Sigmoid colon (tissue), 7 donors: ENCODE measurements around the gene DPF3. TPM values are rescaled to one million over a fixed set of nuclear protein-coding genes. Genes with fewer than 3 reads are reported as not detected.

ENCODE experiments used
- DNase-seq: peaks from one replicate; pipeline ENCODE4 v3.0.0-alpha.2; 2019
- H3K27ac ChIP-seq, 4 donors: fragments of 200-600 bp; sonication (generic); one replicate each; pipeline ENCODE4 v1.5.1; 2016 to 2019; ENCODE audit warnings: mild to moderate bottlenecking in 1 of 4
- H3K27me3 ChIP-seq, 3 donors: fragments of 200-600 bp; sonication (generic); one replicate each; pipeline ENCODE4 v1.5.1; 2019; ENCODE audit warnings: mild to moderate bottlenecking in 1 of 3
- H3K36me3 ChIP-seq, 4 donors: fragments of 200-600 bp; sonication (generic); one replicate each; pipeline ENCODE4 v1.5.1; 2016 to 2019
- H3K4me1 ChIP-seq, 4 donors: fragments of 200-600 bp; sonication (generic); one replicate each; pipeline ENCODE4 v1.5.1; 2017 to 2019
- H3K4me3 ChIP-seq, 4 donors: fragments of 200-600 bp; sonication (generic); one replicate each; pipeline ENCODE4 v1.5.1; 2017 to 2019; ENCODE audit warnings: mild to moderate bottlenecking in 2 of 4, moderate library complexity in 1 of 4
- H3K9me3 ChIP-seq, 4 donors: fragments of 200-600 bp in 3 of 4; sonication (generic) in 3 of 4; one replicate each; pipeline versions ENCODE4 v1.5.1 to v1.6.1; 2013 to 2019
- EP300 ChIP-seq, 4 donors: sonication (generic); formaldehyde crosslinking; IDR thresholded peaks; one replicate each; pipeline ENCODE4 v1.6.1; 2017; ENCODE audit warnings: antibody characterized with exemption in 4 of 4
- POLR2A ChIP-seq, 2 donors: fragments of 450-650 bp; IDR thresholded peaks; one replicate each; pipeline ENCODE4 v1.6.1; 2016; ENCODE audit warnings: antibody characterized with exemption in 2 of 2, mild to moderate bottlenecking in 2 of 2, moderate library complexity in 2 of 2
- POLR2AphosphoS5 ChIP-seq, 4 donors: sonication (generic); formaldehyde crosslinking; IDR thresholded peaks; one replicate each; pipeline ENCODE4 v1.6.1; 2017; ENCODE audit warnings: antibody characterized with exemption in 4 of 4
- WGBS, 2 donors: extraction: QIAGEN DNeasy Blood & Tissue Kit; methylation state at CpG; one replicate each; pipeline ENCODE4 v1.1.7; 2013; 5-methylcytosine and 5-hydroxymethylcytosine counted together
- intact Hi-C: fragments of 100-400 bp; cut with DNase I; formaldehyde crosslinking; loops from one replicate; pipeline ENCODE4 v1.15.1; 2023
- polyA plus RNA-seq, 3 donors: library from polyadenylated mRNA; stranded (reverse); fragments of 200-250 nt; gene quantifications; one replicate each; pipeline ENCODE4 v1.2.3, GENCODE V29; 2013
- total RNA-seq, 4 donors: library from RNA; depleted of rRNA; stranded (reverse); fragments of >200 nt; gene quantifications; one replicate each; pipeline ENCODE4 v1.1.0, GENCODE V29; 2016
- TF ChIP-seq, protein P1 (sequence below), 4 experiments: fragments of 450-650 bp in 3 of 4; fragments of 200-600 bp in 1 of 4; IDR thresholded peaks; one replicate each; pipeline ENCODE4 v1.5.1; 2016 to 2019; ENCODE audit warnings: antibody characterized with exemption in 4 of 4, mild to moderate bottlenecking in 3 of 4, moderate library complexity in 2 of 4
- donor health status: healthy with polysubstance abuse.
- donor health status: Bipolar disorder and iron deficiency.
- donor health status: healthy.

Gene DPF3
- total and polyA plus RNA-seq, 7 donors = 0.28 to 4.5 (median 2.3) TPM

GRCh38 chr14:72759670-72760069 is 134.2 kb downstream of the DPF3 start:
- intact Hi-C loops = no loop called here
- Histone ChIP-seq H3K36me3 (no peaks in the 10 kb centered on the region), H3K27me3 (no peaks in the 10 kb centered on the region), H3K27ac (no peak overlapping the region), H3K4me3 (no peak overlapping the region), H3K9me3 (peaks cover 0 to 16% (median 12%) of the 10 kb centered on the region in 4 donors), H3K4me1 (no peaks in the 10 kb centered on the region)
- no peak for DNase-seq
- TF ChIP-seq POLR2AphosphoS5 (IDR thresholded peaks at IDR 0.05) (no peak), EP300 (IDR thresholded peaks at IDR 0.05) (no peak), POLR2A (IDR thresholded peaks at IDR 0.05) (no peak)
- TF ChIP-seq, protein P1, sequence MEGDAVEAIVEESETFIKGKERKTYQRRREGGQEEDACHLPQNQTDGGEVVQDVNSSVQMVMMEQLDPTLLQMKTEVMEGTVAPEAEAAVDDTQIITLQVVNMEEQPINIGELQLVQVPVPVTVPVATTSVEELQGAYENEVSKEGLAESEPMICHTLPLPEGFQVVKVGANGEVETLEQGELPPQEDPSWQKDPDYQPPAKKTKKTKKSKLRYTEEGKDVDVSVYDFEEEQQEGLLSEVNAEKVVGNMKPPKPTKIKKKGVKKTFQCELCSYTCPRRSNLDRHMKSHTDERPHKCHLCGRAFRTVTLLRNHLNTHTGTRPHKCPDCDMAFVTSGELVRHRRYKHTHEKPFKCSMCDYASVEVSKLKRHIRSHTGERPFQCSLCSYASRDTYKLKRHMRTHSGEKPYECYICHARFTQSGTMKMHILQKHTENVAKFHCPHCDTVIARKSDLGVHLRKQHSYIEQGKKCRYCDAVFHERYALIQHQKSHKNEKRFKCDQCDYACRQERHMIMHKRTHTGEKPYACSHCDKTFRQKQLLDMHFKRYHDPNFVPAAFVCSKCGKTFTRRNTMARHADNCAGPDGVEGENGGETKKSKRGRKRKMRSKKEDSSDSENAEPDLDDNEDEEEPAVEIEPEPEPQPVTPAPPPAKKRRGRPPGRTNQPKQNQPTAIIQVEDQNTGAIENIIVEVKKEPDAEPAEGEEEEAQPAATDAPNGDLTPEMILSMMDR (IDR thresholded peaks at IDR 0.05) = no peak

DNA sequence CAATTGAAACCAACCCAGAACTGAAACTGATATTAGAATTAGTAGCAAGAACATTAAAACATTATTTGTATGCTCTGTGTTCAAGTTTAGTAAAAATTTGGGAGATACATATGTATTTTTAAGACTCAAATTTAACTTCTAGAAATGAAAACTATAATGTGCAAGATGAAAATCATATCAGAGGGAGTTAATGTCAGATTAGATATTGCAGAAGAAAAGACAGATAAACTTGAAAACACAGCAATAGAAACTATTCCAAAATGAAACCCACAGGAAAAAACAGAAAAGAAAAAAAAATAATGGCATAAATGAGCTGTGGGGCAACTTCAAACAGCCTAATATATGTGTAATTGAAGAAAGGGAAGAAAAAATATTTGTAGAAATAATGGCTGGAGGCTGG is 134.9 kb downstream of the DPF3 start:
- intact Hi-C loops = no loop called here
- Histone ChIP-seq H3K27ac (no peak overlapping the region), H3K4me3 (no peak overlapping the region), H3K4me1 (no peaks in the 10 kb centered on the region), H3K9me3 (peaks cover 0 to 16% (median 12%) of the 10 kb centered on the region in 4 donors), H3K36me3 (no peaks in the 10 kb centered on the region), H3K27me3 (no peaks in the 10 kb centered on the region)
- DNase-seq = no peak
- no peak for TF ChIP-seq EP300 (IDR thresholded peaks at IDR 0.05)
- TF ChIP-seq, protein P1 (IDR thresholded peaks at IDR 0.05) = no peak
- TF ChIP-seq POLR2AphosphoS5 (IDR thresholded peaks at IDR 0.05) = no peak
- TF ChIP-seq POLR2A (IDR thresholded peaks at IDR 0.05) = no peak

DNA sequence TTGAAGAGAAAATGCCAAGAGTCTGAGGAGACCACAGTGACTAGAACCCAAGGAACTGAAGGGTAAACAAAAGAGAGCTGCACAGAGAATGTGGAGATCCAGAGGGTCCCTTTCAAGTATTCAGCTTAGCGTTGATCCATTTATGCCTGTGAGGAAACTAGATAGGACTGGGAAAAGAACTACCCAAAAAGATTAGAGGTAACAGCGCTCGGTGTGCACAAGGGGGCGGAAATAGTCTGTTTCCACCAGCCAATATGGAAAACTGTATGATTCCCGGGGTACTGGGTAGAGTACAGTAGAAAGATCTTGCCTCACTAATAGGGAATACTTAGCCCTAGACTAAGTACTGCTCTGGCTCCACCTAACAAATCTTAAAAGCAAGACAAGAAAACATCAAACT is 135.5 kb downstream of the DPF3 start:
- intact Hi-C loops = no loop called here
- TF ChIP-seq, protein P1 (IDR thresholded peaks at IDR 0.05) = no peak
- TF ChIP-seq EP300 (IDR thresholded peaks at IDR 0.05) = no peak
- no peak for TF ChIP-seq POLR2AphosphoS5 (IDR thresholded peaks at IDR 0.05)
- no peak for TF ChIP-seq POLR2A (IDR thresholded peaks at IDR 0.05)
- Histone ChIP-seq H3K4me3 (no peak overlapping the region), H3K27me3 (no peaks in the 10 kb centered on the region), H3K4me1 (no peaks in the 10 kb centered on the region), H3K27ac (no peak overlapping the region), H3K36me3 (no peaks in the 10 kb centered on the region), H3K9me3 (peaks cover 0 to 16% (median 12%) of the 10 kb centered on the region in 4 donors)
- DNase-seq = no peak
- 89 to 93% methylated on average over 5 of the region's 5 CpGs for WGBS, 2 donors

DNA sequence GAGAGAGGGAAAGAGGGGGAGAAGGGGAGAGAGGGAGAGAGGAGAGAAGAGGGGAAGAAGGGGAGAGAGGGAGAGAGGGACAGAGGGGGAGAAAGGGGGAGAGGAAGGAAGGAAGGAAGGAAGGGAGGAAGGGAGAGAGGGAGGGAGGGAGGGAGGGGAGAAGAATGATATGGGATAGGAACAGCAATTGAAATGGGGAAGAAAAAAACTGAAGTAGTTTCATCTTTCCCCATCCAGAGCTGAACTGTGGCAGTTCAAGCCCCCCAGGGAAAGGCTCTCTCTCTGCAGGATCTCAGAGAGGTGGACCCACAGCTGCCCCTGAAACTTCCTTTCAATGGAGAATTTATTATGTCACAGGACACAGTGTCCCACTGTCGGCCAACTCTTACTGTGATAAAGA is 136.9 kb downstream of the DPF3 start:
- Histone ChIP-seq H3K36me3 (no peaks in the 10 kb centered on the region), H3K9me3 (peaks cover 0 to 16% (median 11%) of the 10 kb centered on the region in 4 donors), H3K27me3 (no peaks in the 10 kb centered on the region), H3K27ac (no peak overlapping the region), H3K4me1 (no peaks in the 10 kb centered on the region), H3K4me3 (no peak overlapping the region)
- 90 to 99% methylated on average over 1 of the region's 1 CpG for WGBS, 2 donors
- DNase-seq = no peak
- no peak for TF ChIP-seq POLR2A (IDR thresholded peaks at IDR 0.05)
- TF ChIP-seq, protein P1 (IDR thresholded peaks at IDR 0.05) = no peak
- no peak for TF ChIP-seq POLR2AphosphoS5 (IDR thresholded peaks at IDR 0.05)
- TF ChIP-seq EP300 (IDR thresholded peaks at IDR 0.05) = no peak
- intact Hi-C loops = no loop called here

- no peak overlapping the region for H3K4me3 ChIP-seq
These were observed 138.1 kb downstream of the DPF3 start for GRCh38 chr14:72755766-72756165.

More at GRCh38 chr14:72755766-72756165, 138.1 kb downstream of the DPF3 start:
- intact Hi-C loops = no loop called here
- DNase-seq = no peak
- no peaks in the 10 kb centered on the region for H3K4me1 ChIP-seq
- WGBS, 2 donors = 81 to 92% methylated on average over 3 of the region's 3 CpGs
- no peak overlapping the region for H3K27ac ChIP-seq
- TF ChIP-seq POLR2A (IDR thresholded peaks at IDR 0.05) = no peak
- TF ChIP-seq, protein P1 (IDR thresholded peaks at IDR 0.05) = no peak
- no peak for TF ChIP-seq POLR2AphosphoS5 (IDR thresholded peaks at IDR 0.05)
- TF ChIP-seq EP300 (IDR thresholded peaks at IDR 0.05) = no peak
- H3K36me3 ChIP-seq = no peaks in the 10 kb centered on the region
- H3K9me3 ChIP-seq = peaks cover 0 to 16% (median 10%) of the 10 kb centered on the region in 4 donors
- no peaks in the 10 kb centered on the region for H3K27me3 ChIP-seq
